ENCODE results near the gene ETV5.

Gene ETV5

DNA sequence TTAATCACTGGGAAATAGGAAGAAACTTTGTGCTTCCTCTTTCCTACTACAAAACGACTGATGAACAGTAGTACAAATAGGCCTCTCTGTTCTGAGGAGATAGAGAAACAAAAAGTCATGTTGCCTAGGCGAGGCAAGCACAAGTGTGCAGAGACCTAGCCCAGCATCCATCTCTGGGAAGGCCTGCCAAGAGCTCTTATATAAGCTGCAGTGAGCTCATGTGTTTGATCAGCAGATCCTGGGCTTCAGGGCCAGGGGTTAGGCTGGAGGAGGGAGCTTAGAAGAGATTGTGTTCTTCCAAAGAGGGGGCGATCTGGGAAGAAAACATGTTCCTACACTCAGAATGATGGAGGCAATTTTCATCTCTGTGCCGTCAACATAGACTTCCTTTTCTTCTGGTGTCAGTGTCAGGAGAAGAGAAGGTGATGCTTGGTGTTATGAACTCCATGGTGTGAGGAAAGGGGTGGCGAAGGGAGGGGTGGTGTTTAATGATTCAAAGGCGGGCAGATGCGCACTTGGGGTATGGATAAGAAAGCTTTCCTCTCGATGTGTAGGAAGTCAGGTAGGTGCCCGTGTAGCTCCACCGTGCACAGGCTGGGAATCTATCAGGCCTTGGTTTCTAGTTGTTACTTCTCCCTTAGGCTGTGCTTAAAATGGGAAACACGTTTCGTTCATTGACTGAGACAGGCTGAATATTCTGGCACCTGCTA, 29.5 kb upstream of the ETV5 start (continued):
- TF ChIP-seq, protein P1, sequence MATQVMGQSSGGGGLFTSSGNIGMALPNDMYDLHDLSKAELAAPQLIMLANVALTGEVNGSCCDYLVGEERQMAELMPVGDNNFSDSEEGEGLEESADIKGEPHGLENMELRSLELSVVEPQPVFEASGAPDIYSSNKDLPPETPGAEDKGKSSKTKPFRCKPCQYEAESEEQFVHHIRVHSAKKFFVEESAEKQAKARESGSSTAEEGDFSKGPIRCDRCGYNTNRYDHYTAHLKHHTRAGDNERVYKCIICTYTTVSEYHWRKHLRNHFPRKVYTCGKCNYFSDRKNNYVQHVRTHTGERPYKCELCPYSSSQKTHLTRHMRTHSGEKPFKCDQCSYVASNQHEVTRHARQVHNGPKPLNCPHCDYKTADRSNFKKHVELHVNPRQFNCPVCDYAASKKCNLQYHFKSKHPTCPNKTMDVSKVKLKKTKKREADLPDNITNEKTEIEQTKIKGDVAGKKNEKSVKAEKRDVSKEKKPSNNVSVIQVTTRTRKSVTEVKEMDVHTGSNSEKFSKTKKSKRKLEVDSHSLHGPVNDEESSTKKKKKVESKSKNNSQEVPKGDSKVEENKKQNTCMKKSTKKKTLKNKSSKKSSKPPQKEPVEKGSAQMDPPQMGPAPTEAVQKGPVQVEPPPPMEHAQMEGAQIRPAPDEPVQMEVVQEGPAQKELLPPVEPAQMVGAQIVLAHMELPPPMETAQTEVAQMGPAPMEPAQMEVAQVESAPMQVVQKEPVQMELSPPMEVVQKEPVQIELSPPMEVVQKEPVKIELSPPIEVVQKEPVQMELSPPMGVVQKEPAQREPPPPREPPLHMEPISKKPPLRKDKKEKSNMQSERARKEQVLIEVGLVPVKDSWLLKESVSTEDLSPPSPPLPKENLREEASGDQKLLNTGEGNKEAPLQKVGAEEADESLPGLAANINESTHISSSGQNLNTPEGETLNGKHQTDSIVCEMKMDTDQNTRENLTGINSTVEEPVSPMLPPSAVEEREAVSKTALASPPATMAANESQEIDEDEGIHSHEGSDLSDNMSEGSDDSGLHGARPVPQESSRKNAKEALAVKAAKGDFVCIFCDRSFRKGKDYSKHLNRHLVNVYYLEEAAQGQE (tag by site-specific recombination; IDR thresholded peaks at IDR 0.05), result no peak
- TF ChIP-seq ZNF16 (tag by site-specific recombination; IDR thresholded peaks at IDR 0.05; ENCODE audit: low read depth), result no peak
- no peak for TF ChIP-seq ZNF24 (tag by site-specific recombination; IDR thresholded peaks at IDR 0.05)
- no peak for TF ChIP-seq ZBTB20 (tag by site-specific recombination; IDR thresholded peaks at IDR 0.05)

DNA sequence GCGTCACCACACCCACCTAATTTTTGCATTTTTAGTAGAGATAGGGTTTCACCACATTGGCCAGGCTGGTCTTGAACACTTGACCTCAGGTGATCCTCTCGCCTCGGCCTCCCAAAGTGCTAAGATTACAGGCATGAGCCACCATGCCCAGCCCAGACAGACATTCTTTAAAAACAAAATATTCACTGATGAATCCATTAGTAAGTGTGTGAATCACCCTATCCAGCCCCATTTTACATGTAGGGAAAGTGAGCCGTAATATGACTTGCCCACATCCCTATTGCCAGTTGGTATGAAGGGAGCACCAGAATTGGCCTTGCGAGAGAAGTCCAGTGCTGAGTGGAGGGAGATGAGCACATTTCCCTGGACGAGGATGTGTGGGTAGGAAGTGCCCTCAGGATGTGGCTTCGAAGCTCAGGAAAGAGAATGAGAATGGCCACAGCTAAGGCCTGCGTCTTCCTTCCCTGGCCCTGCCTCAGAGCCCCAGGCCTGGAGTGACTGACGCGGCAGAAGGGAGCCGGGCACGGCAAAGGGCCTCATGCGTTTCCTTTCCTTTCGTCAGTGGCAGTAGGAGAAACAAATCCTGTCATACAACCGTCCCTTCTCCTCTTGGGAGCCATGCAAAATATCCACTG, 28.3 kb upstream of the ETV5 start:
- CTCF ChIA-PET, result no interaction called here
- Histone ChIP-seq H3K36me3 (ENCODE audit: control insufficient read depth in 2 of 2, insufficient read depth in 1 of 2, low read length in 2 of 2) (no peaks in the 10 kb centered on the region), H3K4me3 (ENCODE audit: low read depth, low read length) (no peak overlapping the region), H3K9me3 (ENCODE audit: control insufficient read depth, insufficient read depth, low read depth, low read length) (no peaks in the 10 kb centered on the region), H3K27ac (ENCODE audit: extremely low read depth, low read depth, low read length) (no peak overlapping the region), H3K4me1 (ENCODE audit: control insufficient read depth, insufficient read depth, low read length) (no peaks in the 10 kb centered on the region)
- POLR2A ChIA-PET, result no interaction called here
- TF ChIP-seq ZNF133 (tag by site-specific recombination; IDR thresholded peaks at IDR 0.05) (no peak), ZNF350 (tag by site-specific recombination; IDR thresholded peaks at IDR 0.05) (no peak), BCL11B (tag by site-specific recombination; IDR thresholded peaks at IDR 0.05; ENCODE audit: low read depth) (no peak), ZNF48 (tag by site-specific recombination; IDR thresholded peaks at IDR 0.05) (no peak), ZNF776 (tag by site-specific recombination; IDR thresholded peaks at IDR 0.05; ENCODE audit: borderline replicate concordance) (no peak), ZNF521 (tag by site-specific recombination; IDR thresholded peaks at IDR 0.05) (no peak), ZNF292 (tag by site-specific recombination; IDR thresholded peaks at IDR 0.05; ENCODE audit: borderline replicate concordance, low read depth) (no peak), ZNF175 (tag by site-specific recombination; IDR thresholded peaks at IDR 0.05) (no peak), ZNF791 (tag by site-specific recombination; IDR thresholded peaks at IDR 0.05) (no peak), ZBTB7A (tag by site-specific recombination; IDR thresholded peaks at IDR 0.05; ENCODE audit: low read depth) (no peak), ZNF248 (tag by site-specific recombination; IDR thresholded peaks at IDR 0.05) (no peak)
- TF ChIP-seq, protein P2, sequence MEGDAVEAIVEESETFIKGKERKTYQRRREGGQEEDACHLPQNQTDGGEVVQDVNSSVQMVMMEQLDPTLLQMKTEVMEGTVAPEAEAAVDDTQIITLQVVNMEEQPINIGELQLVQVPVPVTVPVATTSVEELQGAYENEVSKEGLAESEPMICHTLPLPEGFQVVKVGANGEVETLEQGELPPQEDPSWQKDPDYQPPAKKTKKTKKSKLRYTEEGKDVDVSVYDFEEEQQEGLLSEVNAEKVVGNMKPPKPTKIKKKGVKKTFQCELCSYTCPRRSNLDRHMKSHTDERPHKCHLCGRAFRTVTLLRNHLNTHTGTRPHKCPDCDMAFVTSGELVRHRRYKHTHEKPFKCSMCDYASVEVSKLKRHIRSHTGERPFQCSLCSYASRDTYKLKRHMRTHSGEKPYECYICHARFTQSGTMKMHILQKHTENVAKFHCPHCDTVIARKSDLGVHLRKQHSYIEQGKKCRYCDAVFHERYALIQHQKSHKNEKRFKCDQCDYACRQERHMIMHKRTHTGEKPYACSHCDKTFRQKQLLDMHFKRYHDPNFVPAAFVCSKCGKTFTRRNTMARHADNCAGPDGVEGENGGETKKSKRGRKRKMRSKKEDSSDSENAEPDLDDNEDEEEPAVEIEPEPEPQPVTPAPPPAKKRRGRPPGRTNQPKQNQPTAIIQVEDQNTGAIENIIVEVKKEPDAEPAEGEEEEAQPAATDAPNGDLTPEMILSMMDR (tag by site-specific recombination; IDR thresholded peaks at IDR 0.05), result no peak
- TF ChIP-seq, protein P3, sequence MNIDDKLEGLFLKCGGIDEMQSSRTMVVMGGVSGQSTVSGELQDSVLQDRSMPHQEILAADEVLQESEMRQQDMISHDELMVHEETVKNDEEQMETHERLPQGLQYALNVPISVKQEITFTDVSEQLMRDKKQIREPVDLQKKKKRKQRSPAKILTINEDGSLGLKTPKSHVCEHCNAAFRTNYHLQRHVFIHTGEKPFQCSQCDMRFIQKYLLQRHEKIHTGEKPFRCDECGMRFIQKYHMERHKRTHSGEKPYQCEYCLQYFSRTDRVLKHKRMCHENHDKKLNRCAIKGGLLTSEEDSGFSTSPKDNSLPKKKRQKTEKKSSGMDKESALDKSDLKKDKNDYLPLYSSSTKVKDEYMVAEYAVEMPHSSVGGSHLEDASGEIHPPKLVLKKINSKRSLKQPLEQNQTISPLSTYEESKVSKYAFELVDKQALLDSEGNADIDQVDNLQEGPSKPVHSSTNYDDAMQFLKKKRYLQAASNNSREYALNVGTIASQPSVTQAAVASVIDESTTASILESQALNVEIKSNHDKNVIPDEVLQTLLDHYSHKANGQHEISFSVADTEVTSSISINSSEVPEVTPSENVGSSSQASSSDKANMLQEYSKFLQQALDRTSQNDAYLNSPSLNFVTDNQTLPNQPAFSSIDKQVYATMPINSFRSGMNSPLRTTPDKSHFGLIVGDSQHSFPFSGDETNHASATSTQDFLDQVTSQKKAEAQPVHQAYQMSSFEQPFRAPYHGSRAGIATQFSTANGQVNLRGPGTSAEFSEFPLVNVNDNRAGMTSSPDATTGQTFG (tag by site-specific recombination; IDR thresholded peaks at IDR 0.05; ENCODE audit: borderline replicate concordance), result no peak
